H1 (cell line): ENCODE data around the gene ATF7IP. TPM values are rescaled to one million over a fixed set of nuclear protein-coding genes. Genes with fewer than 3 reads are reported as not detected.

ENCODE experiments used
- ASH2L ChIP-seq: fragments of 200-600, 300-600 bp; sonication (generic); IDR thresholded peaks from one replicate; pipeline ENCODE4 v1.7.1; 2017; ENCODE audit warnings: low read length
- CREB1 ChIP-seq: IDR thresholded peaks from 2 replicates; pipeline ENCODE4 v1.6.1; 2012; ENCODE audit warnings: inconsistent platforms
- JUND ChIP-seq: IDR thresholded peaks from 2 replicates; pipeline ENCODE4 v1.6.1; 2011; ENCODE audit warnings: mild to moderate bottlenecking, improper control_type of control experiment, low read length
- NANOG ChIP-seq: IDR thresholded peaks from 2 replicates; pipeline ENCODE4 v1.6.1; 2011; ENCODE audit warnings: low read length, low read depth, mild to moderate bottlenecking, inconsistent platforms; ENCODE audit not compliant: insufficient read depth, poor library complexity, severe bottlenecking
- PHF8 ChIP-seq: fragments of 200-600 bp; sonication (generic); conservative IDR thresholded peaks from 2 replicates; pipeline ENCODE4 v1.7.1; 2012; ENCODE audit warnings: low read depth, mild to moderate bottlenecking, inconsistent platforms, low read length, moderate library complexity
- POU5F1 ChIP-seq: IDR thresholded peaks from 2 replicates; pipeline ENCODE4 v1.6.1; 2011; ENCODE audit warnings: low read depth, mild to moderate bottlenecking, low read length, moderate library complexity
- SIX5 ChIP-seq: IDR thresholded peaks from 2 replicates; pipeline ENCODE4 v1.6.1; 2011; ENCODE audit warnings: mild to moderate bottlenecking, low read depth, low read length
- SUZ12 ChIP-seq: fragments of 200-600 bp; sonication (generic); IDR thresholded peaks from 2 replicates; pipeline ENCODE4 v1.6.1; 2012; ENCODE audit warnings: mild to moderate bottlenecking, inconsistent platforms, low read length, moderate library complexity, mixed read lengths
- polyA plus RNA-seq, 7 experiments: library from polyadenylated mRNA; depleted of rRNA in 3 of 7; stranded (reverse) in 5 of 7; unstranded in 2 of 7; fragments of >200 nt in 5 of 7; fragments of 200-250 nt in 2 of 7; gene quantifications; 1 replicate in 5 of 7; 2 replicates in 1 of 7; 4 replicates in 1 of 7; pipeline versions ENCODE4 v1.2.1 to v1.2.3, GENCODE V29; 2011 to 2013; ENCODE audit warnings: missing spikeins in 2 of 7, mixed read lengths in 2 of 7
- total RNA-seq: library from RNA; stranded (reverse); fragmentation: NEBNext Ultra II Directional; extraction: Animal tissue kit (Norgen Biotek cat#: 25700); gene quantifications from 2 replicates; pipeline ENCODE4 v1.2.1, GENCODE V29; 2021

Gene ATF7IP
- total and polyA plus RNA-seq, 2 of the 8 experiments (the other 6 are each of a cell fraction or from before 2014, with no cell fraction given), result 34.2 to 148 TPM

GRCh38 chr12:14418451-14418890 is 53.0 kb downstream of the ATF7IP start (continued):
- TF ChIP-seq POU5F1, result no peak
- TF ChIP-seq ASH2L, result no peak
- no peak for TF ChIP-seq PHF8
- no peak for TF ChIP-seq SIX5
- TF ChIP-seq JUND, result no peak
- TF ChIP-seq SUZ12, result no peak
- TF ChIP-seq NANOG, result no peak
- TF ChIP-seq CREB1, result no peak
